Hindlimb muscle (tissue), 1 donor: ENCODE results near the gene KCNE2. TPM values are rescaled to one million over a fixed set of nuclear protein-coding genes. Genes with fewer than 3 reads are reported as not detected.
"Not testable (repeated sequence)": the region's sequence is repeated elsewhere in the genome, so short reads cannot be mapped to it uniquely, and the experiment has no call there.

Experiments
- DNase-seq: peaks from one replicate; pipeline ENCODE4 v3.0.0-alpha.2; 2013
- polyA plus RNA-seq: library from polyadenylated mRNA; unstranded; fragments of 120-200 nt; gene quantifications from one replicate; pipeline ENCODE4 v1.2.1, GENCODE V29; 2013; ENCODE audit not compliant: insufficient read length

The KCNE2 gene
- polyA plus RNA-seq, 1 donor = 0.75 TPM

DNA sequence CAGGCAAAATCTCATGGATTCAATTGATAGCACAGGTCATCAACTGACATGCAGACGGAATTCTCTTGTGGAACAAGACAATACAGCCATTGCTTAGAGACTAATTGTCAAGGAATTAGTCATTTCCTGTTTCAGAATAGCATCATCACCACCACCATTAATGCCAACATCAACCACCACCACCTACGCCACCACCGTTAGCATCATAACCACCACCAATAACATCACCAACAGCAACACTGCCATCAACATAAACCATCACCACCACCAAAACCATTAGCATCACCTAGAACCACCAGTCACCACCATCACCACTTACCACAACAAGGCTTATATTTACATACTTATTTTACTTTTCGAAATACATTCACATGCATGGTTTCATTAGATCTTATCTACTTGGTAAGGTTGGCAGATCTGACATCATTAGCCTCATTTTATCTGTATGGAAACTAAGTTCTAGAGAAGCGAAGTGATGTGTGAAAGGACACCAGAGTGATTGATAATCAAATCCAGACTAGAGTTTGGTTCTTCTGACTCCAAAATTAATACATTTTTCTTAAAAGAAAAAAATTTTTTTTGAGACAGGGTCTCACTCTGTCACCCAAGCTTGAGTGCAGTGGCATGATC lies 53.8 kb downstream of the KCNE2 start:
- DNase-seq = not testable (repeated sequence)

Other genes starting within 250 kb of the KCNE2 start
- gene SMIM11, start 11.5 kb downstream of the KCNE2 start, polyA plus RNA-seq = 5.3 TPM
- not detected for gene SMIM34, start 59.9 kb downstream of the KCNE2 start, polyA plus RNA-seq
- gene KCNE1, start 148.2 kb downstream of the KCNE2 start, polyA plus RNA-seq = 0.28 TPM